Stimulated activated naive CD8-positive, alpha-beta T cell treated with anti-CD3 and anti-CD28 coated beads, Interleukin-15, amount 100 ng/mL, for 72 hours (primary cell): Measurements from ENCODE around the gene DCC.

Source experiments
- ATAC-seq: fragments of 150-1000 bp; cut with Tn5 transposase; 2 replicates; pipeline ENCODE4 v1.10.0; 2021; ENCODE audit warnings: mild to moderate bottlenecking, moderate library complexity
- DNase-seq, 2 donors: peaks; one replicate each; pipeline ENCODE4 v3.0.0; 2021 to 2022
- H3K27ac Mint-ChIP-seq, 2 donors: one replicate each; pipeline ENCODE4 v1.8.0; 2022; ENCODE audit warnings: mild to moderate bottlenecking in 2 of 2, mixed read lengths in 2 of 2, moderate library complexity in 2 of 2
- H3K27me3 Mint-ChIP-seq: one replicate; pipeline ENCODE4 v1.8.0; 2022; ENCODE audit warnings: mixed read lengths
- H3K4me1 Mint-ChIP-seq: one replicate; pipeline ENCODE4 v1.8.0; 2022; ENCODE audit warnings: mild to moderate bottlenecking, mixed read lengths
- H3K4me3 Mint-ChIP-seq, 2 donors: one replicate each; pipeline ENCODE4 v1.8.0; 2022; ENCODE audit warnings: mild to moderate bottlenecking in 2 of 2, mixed read lengths in 2 of 2, moderate library complexity in 1 of 2
- H3K9me3 Mint-ChIP-seq, 2 donors: one replicate each; pipeline ENCODE4 v1.8.0; 2022; ENCODE audit warnings: mixed read lengths in 2 of 2

DCC gene

DNA sequence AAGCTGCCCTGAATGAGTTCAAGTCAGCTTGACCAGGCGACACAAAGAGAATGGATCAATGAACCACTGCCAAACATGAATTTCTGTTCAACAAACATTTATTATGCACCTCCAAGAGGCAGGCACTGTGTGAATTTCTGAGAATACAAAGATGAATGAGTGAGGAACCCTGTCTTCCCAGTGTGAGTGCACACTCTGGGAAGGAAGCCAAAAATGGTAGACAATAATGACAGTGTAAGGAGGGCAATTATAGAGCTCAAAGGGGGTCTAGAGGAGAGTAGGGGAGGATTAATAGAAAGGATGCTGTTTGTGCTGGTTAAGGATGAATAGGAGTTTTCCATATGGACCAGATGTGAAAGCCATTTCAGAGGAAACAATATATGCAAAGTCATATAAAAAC is 213.4 kb downstream of the DCC start:
- H3K4me3 Mint-ChIP-seq, result no peak overlapping the region
- no peaks in the 10 kb centered on the region for H3K27me3 Mint-ChIP-seq
- H3K27ac Mint-ChIP-seq, result no peak overlapping the region
- no peaks in the 10 kb centered on the region for H3K4me1 Mint-ChIP-seq
- ATAC-seq (no peak), DNase-seq (no peak)
- H3K9me3 Mint-ChIP-seq, result peaks cover 5 to 7% of the 10 kb centered on the region in 2 donors

DNA sequence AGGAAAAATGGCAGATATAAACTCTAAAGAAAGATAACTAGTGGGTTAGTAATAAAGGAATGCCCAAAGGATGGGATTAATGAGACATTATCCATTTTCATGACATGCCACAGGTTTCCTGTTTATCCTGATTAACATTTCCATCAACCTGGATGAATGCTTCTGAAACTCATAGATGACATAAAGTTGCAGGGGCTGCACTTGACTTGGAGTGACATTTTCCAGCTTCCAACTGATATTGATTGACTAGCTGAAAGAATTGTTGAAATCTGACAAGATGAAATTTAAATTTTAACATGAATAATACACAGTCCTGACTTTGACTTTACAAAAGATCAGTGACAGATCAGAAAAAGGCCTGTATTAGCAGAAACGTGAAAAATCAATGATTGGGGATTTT is 214.2 kb downstream of the DCC start:
- peaks cover 5 to 7% of the 10 kb centered on the region in 2 donors for H3K9me3 Mint-ChIP-seq
- no peaks in the 10 kb centered on the region for H3K27me3 Mint-ChIP-seq
- ATAC-seq (no peak), DNase-seq (no peak)
- no peaks in the 10 kb centered on the region for H3K4me1 Mint-ChIP-seq
- H3K27ac Mint-ChIP-seq, result no peak overlapping the region
- H3K4me3 Mint-ChIP-seq, result no peak overlapping the region

DNA sequence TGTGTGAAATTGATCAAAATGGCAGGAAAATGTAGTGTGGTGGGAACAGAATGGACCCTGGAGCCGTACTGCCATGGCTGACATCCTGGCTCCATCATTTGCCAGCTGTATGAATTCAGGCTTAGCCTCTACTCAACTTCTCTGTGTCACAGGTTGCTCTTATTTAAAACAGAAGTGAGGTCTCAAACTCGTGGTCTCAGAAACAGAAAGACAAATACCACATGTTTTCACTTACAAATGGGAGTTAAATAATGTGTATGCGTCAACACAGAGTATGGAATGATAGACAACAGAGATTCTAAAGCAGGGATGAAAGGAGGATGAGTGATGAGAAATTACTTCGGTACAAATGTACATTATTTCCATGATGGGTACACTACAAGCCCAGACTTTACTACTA is 227.4 kb downstream of the DCC start:
- ATAC-seq, result no peak
- no peak for DNase-seq
- H3K9me3 Mint-ChIP-seq, result no peaks in the 10 kb centered on the region
- H3K27me3 Mint-ChIP-seq, result no peaks in the 10 kb centered on the region
- no peak overlapping the region for H3K4me3 Mint-ChIP-seq
- no peaks in the 10 kb centered on the region for H3K4me1 Mint-ChIP-seq
- no peak overlapping the region for H3K27ac Mint-ChIP-seq

DNA sequence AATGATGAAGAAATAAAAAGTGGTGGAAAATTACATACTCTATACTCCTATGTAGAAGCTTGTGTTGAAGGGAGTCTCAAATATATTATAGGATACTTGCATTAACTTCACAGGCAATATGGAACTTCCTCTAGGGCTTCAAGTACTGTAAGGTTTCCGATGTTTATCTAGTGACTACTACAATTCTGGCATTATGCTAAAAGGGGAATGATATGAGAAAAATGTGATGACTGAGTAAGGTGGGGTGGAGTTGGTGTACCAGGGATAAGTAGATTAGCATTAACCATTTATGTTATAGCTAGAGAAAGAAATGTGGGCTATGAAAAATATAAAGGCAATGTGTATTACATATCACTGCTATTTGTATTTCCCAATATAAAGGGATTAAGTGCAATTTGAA is 229.5 kb downstream of the DCC start:
- no peak for ATAC-seq
- peak overlapping the region in 1 of 2 donors; percentile 55 for H3K27ac Mint-ChIP-seq
- no peaks in the 10 kb centered on the region for H3K4me1 Mint-ChIP-seq

DNA sequence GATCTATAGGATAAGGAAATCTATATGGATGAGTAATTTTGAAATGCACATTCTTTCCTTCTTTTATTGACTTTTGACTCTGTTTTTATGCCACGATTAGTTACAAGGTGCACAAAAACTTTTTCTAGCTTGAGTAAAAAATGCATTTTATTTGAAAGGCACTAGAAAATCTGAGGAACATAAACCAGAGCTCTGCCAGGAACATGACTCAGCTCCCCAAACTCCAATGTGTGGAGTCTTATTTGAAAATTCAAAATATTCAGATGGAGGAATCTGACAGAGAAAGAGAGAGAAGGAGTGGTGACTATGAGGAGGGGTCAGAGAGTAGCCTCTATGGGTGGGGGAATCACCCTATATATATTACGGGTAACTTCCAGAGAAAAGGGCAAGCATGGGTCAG is 231.0 kb downstream of the DCC start:
- Mint-ChIP-seq H3K27me3 (no peaks in the 10 kb centered on the region), H3K9me3 (no peaks in the 10 kb centered on the region), H3K4me3 (no peak overlapping the region), H3K4me1 (no peaks in the 10 kb centered on the region), H3K27ac (no peak overlapping the region)
- no peak for ATAC-seq
- no peak for DNase-seq

More for the DNA sequence above, 229.5 kb downstream of the DCC start:
- H3K4me3 Mint-ChIP-seq, result no peak overlapping the region
- no peak for DNase-seq
- H3K9me3 Mint-ChIP-seq, result no peaks in the 10 kb centered on the region
- H3K27me3 Mint-ChIP-seq, result no peaks in the 10 kb centered on the region

DNA sequence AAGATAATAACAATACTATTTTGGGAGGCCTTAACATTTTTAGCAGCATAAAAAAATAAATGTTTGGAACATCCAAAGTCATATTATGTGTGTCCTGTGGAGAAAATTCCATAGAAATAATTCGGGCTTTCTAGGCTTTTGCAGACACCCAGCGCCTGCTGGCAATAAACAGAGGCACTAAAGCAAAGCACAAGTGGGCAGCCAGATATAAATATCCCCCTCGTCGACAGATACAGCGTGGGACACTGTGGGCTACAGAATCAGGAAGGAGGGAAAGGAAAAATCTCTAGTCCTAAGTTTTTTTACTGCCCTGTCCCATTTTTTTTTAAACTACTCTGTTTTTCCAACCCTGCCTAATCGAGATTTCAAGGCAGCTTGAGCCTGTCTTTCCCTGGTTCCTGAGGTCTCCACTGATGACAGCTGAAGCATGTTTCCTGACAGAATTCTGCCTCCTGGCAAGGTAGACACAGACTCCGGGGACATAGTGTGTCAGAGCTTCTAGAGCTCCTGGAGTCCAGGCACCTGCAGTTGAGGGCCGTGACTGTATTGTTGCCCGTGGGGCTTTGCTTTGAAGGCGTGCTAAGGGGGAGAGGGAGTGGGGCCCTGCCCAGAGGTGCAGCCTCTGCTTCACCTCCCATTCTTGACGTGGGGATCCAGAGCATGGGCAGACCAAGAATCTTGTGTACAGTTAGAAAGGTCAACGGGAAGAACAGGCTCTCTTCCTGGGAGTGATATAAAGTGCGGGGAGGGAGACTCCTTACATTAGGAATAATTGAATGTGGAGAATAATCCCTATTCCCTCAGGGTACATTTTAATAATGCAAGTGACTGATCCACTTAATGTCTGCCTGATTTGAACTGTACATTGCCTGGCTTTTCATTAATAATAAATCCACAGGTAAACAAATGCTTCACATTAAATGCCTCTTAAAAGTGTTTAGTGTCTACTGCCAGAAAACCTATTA is 232.3 kb downstream of the DCC start:
- H3K9me3 Mint-ChIP-seq, result no peaks in the 10 kb centered on the region
- ATAC-seq, result no peak
- no peaks in the 10 kb centered on the region for H3K27me3 Mint-ChIP-seq
- DNase-seq, result no peak
- no peak overlapping the region for H3K4me3 Mint-ChIP-seq
- peak overlapping the region in 1 of 2 donors; percentile 32 for H3K27ac Mint-ChIP-seq
- no peaks in the 10 kb centered on the region for H3K4me1 Mint-ChIP-seq

DNA sequence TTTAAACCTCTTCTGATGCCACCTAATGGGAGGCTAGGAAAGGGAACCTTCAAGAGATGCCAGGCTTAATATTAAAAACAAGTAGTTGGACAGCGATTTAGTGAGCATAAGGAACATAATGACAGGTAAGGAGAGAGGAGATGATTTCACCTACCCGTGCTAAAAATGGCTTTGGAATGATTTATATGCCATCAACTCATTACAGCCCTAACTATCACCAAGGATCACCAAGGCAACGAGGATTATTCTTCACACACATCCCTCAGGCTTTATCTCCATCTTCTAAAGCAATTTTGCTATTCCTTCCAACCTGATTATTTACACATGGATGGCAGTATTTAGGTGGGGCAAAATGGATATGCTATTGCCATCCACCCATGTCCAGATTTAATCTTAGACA is 237.8 kb downstream of the DCC start:
- Mint-ChIP-seq H3K27me3 (no peaks in the 10 kb centered on the region), H3K4me1 (no peaks in the 10 kb centered on the region), H3K9me3 (no peaks in the 10 kb centered on the region), H3K4me3 (no peak overlapping the region), H3K27ac (no peak overlapping the region)
- DNase-seq, result no peak
- ATAC-seq, result no peak

DNA sequence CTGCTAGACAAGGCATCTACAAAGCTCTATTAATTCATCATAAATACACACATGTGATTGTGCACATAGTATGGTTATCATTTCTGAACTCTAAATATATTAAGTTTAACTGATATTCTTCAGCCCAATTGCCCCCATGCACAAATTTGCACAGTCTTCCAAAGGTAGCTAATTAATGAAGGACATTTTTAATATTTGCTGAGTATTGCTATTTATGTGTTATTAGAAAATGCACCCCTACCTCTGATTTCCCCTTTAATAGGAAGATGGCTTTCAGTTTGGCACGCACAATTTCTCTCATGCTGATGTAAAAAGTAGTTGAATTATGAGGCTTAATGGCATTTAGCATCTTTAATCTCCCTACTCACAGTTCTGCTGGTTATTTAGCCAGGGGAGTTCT is 242.1 kb downstream of the DCC start:
- Mint-ChIP-seq H3K27me3 (no peaks in the 10 kb centered on the region), H3K9me3 (no peaks in the 10 kb centered on the region), H3K4me3 (no peak overlapping the region), H3K4me1 (no peaks in the 10 kb centered on the region), H3K27ac (no peak overlapping the region)
- ATAC-seq, result no peak
- no peak for DNase-seq

DNA sequence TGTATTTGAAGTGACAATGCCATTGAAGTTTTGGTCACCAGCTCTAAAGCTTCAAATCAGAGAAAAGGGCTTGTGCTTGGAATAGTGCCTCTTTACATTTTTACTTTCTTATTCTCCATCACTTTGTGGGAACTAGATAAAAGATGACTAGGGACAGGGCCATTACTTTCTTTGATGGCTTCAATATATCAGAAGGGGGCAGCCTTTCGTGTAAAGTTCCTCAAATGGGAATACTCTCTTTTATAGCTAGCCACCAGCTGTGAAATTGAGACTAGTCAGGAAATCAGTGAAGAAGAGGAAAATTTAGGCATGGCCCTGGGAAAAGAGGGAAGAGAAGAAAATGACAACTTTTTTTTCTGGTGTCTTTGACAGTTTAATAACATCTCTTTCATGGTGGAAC is 242.5 kb downstream of the DCC start:
- H3K27ac Mint-ChIP-seq, result no peak overlapping the region
- DNase-seq (no peak), ATAC-seq (no peak)
- H3K4me3 Mint-ChIP-seq, result no peak overlapping the region
- H3K4me1 Mint-ChIP-seq, result no peaks in the 10 kb centered on the region
- H3K27me3 Mint-ChIP-seq, result no peaks in the 10 kb centered on the region
- H3K9me3 Mint-ChIP-seq, result peaks cover 0 to 3% of the 10 kb centered on the region in 2 donors

DNA sequence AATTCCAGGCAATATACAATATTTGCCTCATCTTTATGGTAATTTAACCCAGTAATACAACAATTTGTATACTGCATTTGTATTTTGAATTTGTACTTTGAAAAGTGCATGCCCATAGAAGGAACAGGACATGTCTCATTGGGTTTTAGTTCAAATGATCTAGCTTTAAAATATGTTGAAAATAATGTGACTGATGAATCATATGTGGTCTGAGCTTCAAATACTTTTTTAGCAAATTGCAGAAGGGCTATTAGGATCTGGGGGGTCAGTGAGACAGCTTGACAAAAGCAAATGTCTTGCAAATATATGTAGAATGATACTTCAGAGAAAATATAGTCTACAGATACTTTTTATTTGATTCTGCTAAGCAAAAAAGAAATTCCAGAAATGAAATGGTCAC is 248.9 kb downstream of the DCC start:
- H3K27me3 Mint-ChIP-seq, result no peaks in the 10 kb centered on the region
- DNase-seq, result no peak
- H3K27ac Mint-ChIP-seq, result no peak overlapping the region
- ATAC-seq, result no peak
- no peaks in the 10 kb centered on the region for H3K4me1 Mint-ChIP-seq
- H3K9me3 Mint-ChIP-seq, result peaks cover 3 to 5% of the 10 kb centered on the region in 2 donors
- H3K4me3 Mint-ChIP-seq, result no peak overlapping the region

DNA sequence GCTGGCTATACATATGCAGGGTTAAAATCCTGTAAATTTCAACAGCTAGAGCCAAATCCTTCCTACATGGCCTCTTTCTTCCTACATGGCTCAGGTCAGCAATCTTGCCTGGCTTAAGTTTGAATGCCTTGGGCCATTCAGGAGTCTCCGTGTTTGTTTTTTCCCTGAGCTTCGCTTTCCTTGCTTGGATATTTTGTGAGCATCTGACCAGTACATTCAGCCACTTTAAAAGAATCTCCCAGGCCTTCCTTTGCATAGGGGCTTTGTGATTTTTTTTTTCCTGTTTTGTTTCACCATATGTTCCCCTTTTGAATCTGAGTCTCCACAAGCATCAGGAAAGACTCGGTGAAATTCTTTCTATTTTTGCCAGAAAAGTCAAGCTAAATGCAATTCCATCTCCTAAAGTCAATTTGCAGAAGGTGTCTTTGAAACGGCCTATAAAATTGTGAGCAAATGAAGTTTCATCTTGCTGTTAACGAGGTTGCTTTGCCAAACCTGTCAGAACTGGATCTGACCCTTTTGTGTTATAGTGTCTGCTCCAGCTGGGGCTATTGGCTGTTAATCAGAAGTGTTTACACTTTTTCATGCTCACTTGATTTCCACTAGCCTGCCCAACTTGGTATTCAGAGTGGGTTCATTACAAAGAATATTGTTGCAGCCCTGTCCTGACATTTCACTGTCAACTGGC is 256.9 kb downstream of the DCC start:
- H3K27ac Mint-ChIP-seq, result no peak overlapping the region
- DNase-seq (no peak), ATAC-seq (no peak)
- H3K4me3 Mint-ChIP-seq, result no peak overlapping the region
- H3K4me1 Mint-ChIP-seq, result no peaks in the 10 kb centered on the region
- no peaks in the 10 kb centered on the region for H3K27me3 Mint-ChIP-seq
- H3K9me3 Mint-ChIP-seq, result peaks cover 10 to 23% of the 10 kb centered on the region in 2 donors

DNA sequence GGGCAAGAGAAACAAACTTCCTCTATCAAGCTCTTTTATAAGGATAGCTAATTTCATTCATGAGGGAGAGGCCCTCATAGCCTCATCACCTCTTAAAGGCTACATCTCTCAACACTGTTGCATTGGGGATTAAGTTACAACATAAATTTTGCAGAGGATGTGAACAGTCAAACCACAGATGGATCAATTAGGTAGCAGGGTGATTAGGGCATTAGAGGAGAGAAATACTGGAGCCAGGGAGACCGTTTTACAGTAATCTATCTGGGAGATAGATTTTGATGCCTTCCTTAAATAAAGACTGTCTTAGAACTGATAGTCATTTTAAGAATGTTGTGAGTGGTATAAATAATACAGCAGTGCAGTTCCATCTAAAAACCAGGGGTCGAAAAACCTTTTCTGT is 258.9 kb downstream of the DCC start:
- Mint-ChIP-seq H3K27me3 (no peaks in the 10 kb centered on the region), H3K9me3 (peaks cover 10 to 18% of the 10 kb centered on the region in 2 donors), H3K27ac (no peak overlapping the region), H3K4me1 (no peaks in the 10 kb centered on the region), H3K4me3 (no peak overlapping the region)
- no peak for DNase-seq
- no peak for ATAC-seq

DNA sequence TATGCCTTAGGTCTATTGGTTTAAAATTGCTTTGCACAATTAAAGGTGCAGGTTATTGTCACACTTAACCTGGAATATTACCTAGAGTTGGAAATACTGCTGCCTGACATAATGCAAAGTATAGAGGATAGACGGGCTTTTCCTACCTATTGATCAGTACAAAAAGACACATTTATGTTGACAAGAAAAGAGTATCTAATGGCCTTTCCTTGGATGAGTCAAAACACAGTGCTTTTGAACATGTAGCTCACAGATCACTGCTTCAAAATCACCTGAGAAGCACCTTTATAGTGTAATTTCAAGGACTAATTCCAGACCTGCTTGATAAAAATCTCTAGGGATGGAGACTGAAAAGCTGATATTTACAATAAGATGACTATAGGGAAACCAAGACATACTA is 262.8 kb downstream of the DCC start:
- Mint-ChIP-seq H3K27ac (no peak overlapping the region), H3K27me3 (no peaks in the 10 kb centered on the region), H3K4me1 (no peaks in the 10 kb centered on the region), H3K4me3 (no peak overlapping the region), H3K9me3 (peaks cover 9 to 11% of the 10 kb centered on the region in 2 donors)
- ATAC-seq (no peak), DNase-seq (no peak)

DNA sequence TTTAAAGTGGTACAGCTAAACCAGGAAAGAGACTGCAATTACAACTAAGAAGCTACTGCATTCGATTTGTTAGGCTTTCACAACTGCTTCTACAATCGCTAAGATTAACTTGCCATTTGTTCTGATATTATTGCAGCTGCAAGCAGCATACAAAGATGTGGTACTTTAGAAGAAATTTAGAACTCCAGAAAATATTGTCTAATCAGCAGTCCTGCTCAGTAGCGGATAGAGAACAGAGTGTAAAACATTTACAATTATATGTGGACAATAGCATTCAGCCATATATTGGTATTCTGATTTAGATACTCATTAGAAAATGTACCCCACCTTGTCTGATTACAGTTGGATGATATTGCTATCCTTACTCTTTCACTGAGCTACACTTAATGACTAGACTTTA is 265.3 kb downstream of the DCC start:
- H3K27me3 Mint-ChIP-seq, result no peaks in the 10 kb centered on the region
- peaks cover 0 to 15% of the 10 kb centered on the region in 2 donors for H3K9me3 Mint-ChIP-seq
- H3K27ac Mint-ChIP-seq, result no peak overlapping the region
- H3K4me3 Mint-ChIP-seq, result no peak overlapping the region
- no peaks in the 10 kb centered on the region for H3K4me1 Mint-ChIP-seq
- DNase-seq (no peak), ATAC-seq (no peak)

DNA sequence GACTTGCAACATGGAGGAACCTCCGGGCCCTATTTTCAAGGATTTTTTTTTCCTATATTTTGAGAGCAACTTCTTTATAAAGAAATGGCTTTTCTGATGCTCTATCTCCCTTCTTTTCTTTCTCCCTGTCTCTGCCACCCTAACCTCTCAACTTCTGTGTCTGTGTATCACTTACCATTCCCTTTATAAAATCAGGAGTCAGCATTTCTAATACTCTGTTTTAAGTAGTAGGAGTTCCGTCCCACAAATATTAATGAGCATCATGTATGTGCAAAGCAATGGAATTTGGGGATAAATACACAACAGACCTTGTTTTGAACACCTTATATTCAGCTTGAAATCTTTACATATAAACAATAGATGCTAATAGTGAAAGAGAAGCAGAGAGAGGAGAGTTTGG is 268.0 kb downstream of the DCC start:
- ATAC-seq, result no peak
- Mint-ChIP-seq H3K4me3 (no peak overlapping the region), H3K27me3 (no peaks in the 10 kb centered on the region), H3K27ac (no peak overlapping the region), H3K9me3 (peaks cover 7 to 17% of the 10 kb centered on the region in 2 donors), H3K4me1 (no peaks in the 10 kb centered on the region)
- no peak for DNase-seq

DNA sequence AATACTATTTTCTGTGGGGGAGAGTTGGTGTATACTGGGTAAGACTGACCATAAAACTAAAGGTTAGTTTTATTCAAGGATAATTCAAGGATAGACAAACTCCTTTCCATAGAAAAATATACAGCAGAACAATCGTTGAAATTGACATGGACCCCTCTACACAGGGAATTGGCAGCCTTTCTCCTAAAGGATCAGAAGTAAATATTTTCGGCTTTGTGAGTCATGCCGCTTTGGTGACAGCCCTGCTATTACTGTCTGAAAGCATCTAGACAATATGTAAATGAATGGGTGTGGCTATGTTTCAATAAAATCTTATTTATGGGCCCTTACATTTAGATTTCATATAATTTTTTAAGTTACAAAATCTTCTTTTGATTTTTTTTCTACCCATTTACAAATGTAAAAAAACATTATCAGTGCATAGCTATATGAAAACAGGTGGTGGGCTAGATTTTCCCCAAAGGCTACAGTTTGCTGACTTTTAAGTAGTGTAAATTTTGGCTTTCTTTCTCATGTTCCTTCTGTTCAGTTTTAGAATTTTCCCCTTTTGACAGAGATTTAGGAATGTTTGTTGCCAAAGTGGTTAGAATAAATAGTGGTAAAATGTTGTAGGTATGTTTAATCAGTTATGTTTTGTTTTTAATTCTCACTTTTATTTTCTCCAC is 270.6 kb downstream of the DCC start:
- no peak for ATAC-seq
- no peak for DNase-seq
- Mint-ChIP-seq H3K27ac (no peak overlapping the region), H3K4me3 (no peak overlapping the region), H3K27me3 (no peaks in the 10 kb centered on the region), H3K4me1 (no peaks in the 10 kb centered on the region), H3K9me3 (peaks cover 7 to 17% of the 10 kb centered on the region in 2 donors)
